ENCODE measurements around the gene ARHGEF3.

Gene ARHGEF3

GRCh38 chr3:56754741-56755417 lies 46.9 kb downstream of the ARHGEF3 start:
- Histone ChIP-seq H3K9me3 (ENCODE audit: control insufficient read depth in 2 of 2, low read length in 2 of 2) (no peaks in the 10 kb centered on the region), H3K36me3 (ENCODE audit: control insufficient read depth in 2 of 2, insufficient read depth in 2 of 2, low read length in 2 of 2) (peaks cover 0 to 5% of the 10 kb centered on the region in 2 donors), H3K27ac (ENCODE audit: low read length) (no peak overlapping the region), H3K4me1 (ENCODE audit: control insufficient read depth, insufficient read depth, low read length) (peaks cover 6% of the 10 kb centered on the region), H3K4me3 (ENCODE audit: low read length in 2 of 2) (peak overlapping the region in 1 of 2 donors; percentile 29), H3K27me3 (ENCODE audit: control insufficient read depth in 1 of 2, insufficient read depth in 2 of 2, low read length in 2 of 2) (no peaks in the 10 kb centered on the region), H3K9ac (ENCODE audit: low read length in 2 of 2) (no peak overlapping the region)

- H3K36me3 ChIP-seq (ENCODE audit: control insufficient read depth in 2 of 2, insufficient read depth in 2 of 2, low read length in 2 of 2) = peaks cover 0 to 5% of the 10 kb centered on the region in 2 donors
- peaks cover 6% of the 10 kb centered on the region for H3K4me1 ChIP-seq (ENCODE audit: control insufficient read depth, insufficient read depth, low read length)
- no peak overlapping the region for H3K4me3 ChIP-seq (ENCODE audit: low read length in 2 of 2)
- no peak overlapping the region for H3K9ac ChIP-seq (ENCODE audit: low read length in 2 of 2)
- H3K27me3 ChIP-seq (ENCODE audit: control insufficient read depth in 1 of 2, insufficient read depth in 2 of 2, low read length in 2 of 2) = no peaks in the 10 kb centered on the region
- no peaks in the 10 kb centered on the region for H3K9me3 ChIP-seq (ENCODE audit: control insufficient read depth in 2 of 2, low read length in 2 of 2)
- no peak overlapping the region for H3K27ac ChIP-seq (ENCODE audit: low read length)
These were observed 48.4 kb downstream of the ARHGEF3 start for GRCh38 chr3:56753206-56753820.

GRCh38 chr3:56751056-56751707 lies 50.6 kb downstream of the ARHGEF3 start:
- no peak overlapping the region for H3K27ac ChIP-seq (ENCODE audit: low read length)

GRCh38 chr3:56748663-56749231 lies 53.0 kb downstream of the ARHGEF3 start:
- H3K36me3 ChIP-seq (ENCODE audit: control insufficient read depth in 2 of 2, insufficient read depth in 2 of 2, low read length in 2 of 2) = peaks cover 10 to 14% of the 10 kb centered on the region in 2 donors
- no peaks in the 10 kb centered on the region for H3K27me3 ChIP-seq (ENCODE audit: control insufficient read depth in 1 of 2, insufficient read depth in 2 of 2, low read length in 2 of 2)
- no peaks in the 10 kb centered on the region for H3K4me1 ChIP-seq (ENCODE audit: control insufficient read depth, insufficient read depth, low read length)
- no peak overlapping the region for H3K27ac ChIP-seq (ENCODE audit: low read length)
- no peaks in the 10 kb centered on the region for H3K9me3 ChIP-seq (ENCODE audit: control insufficient read depth in 2 of 2, low read length in 2 of 2)
- H3K4me3 ChIP-seq (ENCODE audit: low read length in 2 of 2) = no peak overlapping the region
- H3K9ac ChIP-seq (ENCODE audit: low read length in 2 of 2) = no peak overlapping the region

More at GRCh38 chr3:56751056-56751707, 50.6 kb downstream of the ARHGEF3 start:
- no peaks in the 10 kb centered on the region for H3K27me3 ChIP-seq (ENCODE audit: control insufficient read depth in 1 of 2, insufficient read depth in 2 of 2, low read length in 2 of 2)
- peaks cover 5% of the 10 kb centered on the region for H3K4me1 ChIP-seq (ENCODE audit: control insufficient read depth, insufficient read depth, low read length)
- no peak overlapping the region for H3K9ac ChIP-seq (ENCODE audit: low read length in 2 of 2)
- H3K4me3 ChIP-seq (ENCODE audit: low read length in 2 of 2) = no peak overlapping the region
- H3K36me3 ChIP-seq (ENCODE audit: control insufficient read depth in 2 of 2, insufficient read depth in 2 of 2, low read length in 2 of 2) = peaks cover under 1 to 5% of the 10 kb centered on the region in 2 donors
- no peaks in the 10 kb centered on the region for H3K9me3 ChIP-seq (ENCODE audit: control insufficient read depth in 2 of 2, low read length in 2 of 2)

- H3K36me3 ChIP-seq (ENCODE audit: control insufficient read depth in 2 of 2, insufficient read depth in 2 of 2, low read length in 2 of 2) = peaks cover 10 to 14% of the 10 kb centered on the region in 2 donors
- H3K4me1 ChIP-seq (ENCODE audit: control insufficient read depth, insufficient read depth, low read length) = no peaks in the 10 kb centered on the region
- H3K9ac ChIP-seq (ENCODE audit: low read length in 2 of 2) = no peak overlapping the region
- no peaks in the 10 kb centered on the region for H3K9me3 ChIP-seq (ENCODE audit: control insufficient read depth in 2 of 2, low read length in 2 of 2)
- H3K4me3 ChIP-seq (ENCODE audit: low read length in 2 of 2) = no peak overlapping the region
- H3K27me3 ChIP-seq (ENCODE audit: control insufficient read depth in 1 of 2, insufficient read depth in 2 of 2, low read length in 2 of 2) = no peaks in the 10 kb centered on the region
- H3K27ac ChIP-seq (ENCODE audit: low read length) = no peak overlapping the region
These were observed 54.6 kb downstream of the ARHGEF3 start for GRCh38 chr3:56747150-56747549.

GRCh38 chr3:56744016-56744415 lies 57.7 kb downstream of the ARHGEF3 start:
- Histone ChIP-seq H3K4me1 (ENCODE audit: control insufficient read depth, insufficient read depth, low read length) (no peaks in the 10 kb centered on the region), H3K27ac (ENCODE audit: low read length) (no peak overlapping the region), H3K36me3 (ENCODE audit: control insufficient read depth in 2 of 2, insufficient read depth in 2 of 2, low read length in 2 of 2) (peaks cover 6 to 17% of the 10 kb centered on the region in 2 donors), H3K4me3 (ENCODE audit: low read length in 2 of 2) (no peak overlapping the region), H3K9me3 (ENCODE audit: control insufficient read depth in 2 of 2, low read length in 2 of 2) (no peaks in the 10 kb centered on the region), H3K9ac (ENCODE audit: low read length in 2 of 2) (no peak overlapping the region), H3K27me3 (ENCODE audit: control insufficient read depth in 1 of 2, insufficient read depth in 2 of 2, low read length in 2 of 2) (no peaks in the 10 kb centered on the region)

GRCh38 chr3:56742887-56743286 lies 58.9 kb downstream of the ARHGEF3 start:
- no peaks in the 10 kb centered on the region for H3K27me3 ChIP-seq (ENCODE audit: control insufficient read depth in 1 of 2, insufficient read depth in 2 of 2, low read length in 2 of 2)
- H3K9me3 ChIP-seq (ENCODE audit: control insufficient read depth in 2 of 2, low read length in 2 of 2) = no peaks in the 10 kb centered on the region
- peaks cover 6 to 17% of the 10 kb centered on the region in 2 donors for H3K36me3 ChIP-seq (ENCODE audit: control insufficient read depth in 2 of 2, insufficient read depth in 2 of 2, low read length in 2 of 2)
- H3K9ac ChIP-seq (ENCODE audit: low read length in 2 of 2) = no peak overlapping the region
- H3K4me3 ChIP-seq (ENCODE audit: low read length in 2 of 2) = no peak overlapping the region
- no peak overlapping the region for H3K27ac ChIP-seq (ENCODE audit: low read length)
- no peaks in the 10 kb centered on the region for H3K4me1 ChIP-seq (ENCODE audit: control insufficient read depth, insufficient read depth, low read length)

GRCh38 chr3:56739036-56739435 lies 62.7 kb downstream of the ARHGEF3 start:
- peaks cover 4 to 5% of the 10 kb centered on the region in 2 donors for H3K36me3 ChIP-seq (ENCODE audit: control insufficient read depth in 2 of 2, insufficient read depth in 2 of 2, low read length in 2 of 2)

GRCh38 chr3:56737006-56737405 lies 64.7 kb downstream of the ARHGEF3 start:
- Histone ChIP-seq H3K27me3 (ENCODE audit: control insufficient read depth in 1 of 2, insufficient read depth in 2 of 2, low read length in 2 of 2) (no peaks in the 10 kb centered on the region), H3K9ac (ENCODE audit: low read length in 2 of 2) (no peak overlapping the region), H3K4me3 (ENCODE audit: low read length in 2 of 2) (no peak overlapping the region), H3K27ac (ENCODE audit: low read length) (no peak overlapping the region), H3K9me3 (ENCODE audit: control insufficient read depth in 2 of 2, low read length in 2 of 2) (no peaks in the 10 kb centered on the region), H3K4me1 (ENCODE audit: control insufficient read depth, insufficient read depth, low read length) (no peaks in the 10 kb centered on the region), H3K36me3 (ENCODE audit: control insufficient read depth in 2 of 2, insufficient read depth in 2 of 2, low read length in 2 of 2) (peaks cover 4 to 6% of the 10 kb centered on the region in 2 donors)

More at GRCh38 chr3:56739036-56739435, 62.7 kb downstream of the ARHGEF3 start:
- no peaks in the 10 kb centered on the region for H3K27me3 ChIP-seq (ENCODE audit: control insufficient read depth in 1 of 2, insufficient read depth in 2 of 2, low read length in 2 of 2)
- no peaks in the 10 kb centered on the region for H3K9me3 ChIP-seq (ENCODE audit: control insufficient read depth in 2 of 2, low read length in 2 of 2)
- H3K4me1 ChIP-seq (ENCODE audit: control insufficient read depth, insufficient read depth, low read length) = no peaks in the 10 kb centered on the region
- no peak overlapping the region for H3K9ac ChIP-seq (ENCODE audit: low read length in 2 of 2)
- H3K27ac ChIP-seq (ENCODE audit: low read length) = no peak overlapping the region
- no peak overlapping the region for H3K4me3 ChIP-seq (ENCODE audit: low read length in 2 of 2)

GRCh38 chr3:56732109-56732508 lies 69.6 kb downstream of the ARHGEF3 start:
- Histone ChIP-seq H3K27me3 (ENCODE audit: control insufficient read depth in 1 of 2, insufficient read depth in 2 of 2, low read length in 2 of 2) (no peaks in the 10 kb centered on the region), H3K36me3 (ENCODE audit: control insufficient read depth in 2 of 2, insufficient read depth in 2 of 2, low read length in 2 of 2) (peaks cover 18 to 22% of the 10 kb centered on the region in 2 donors), H3K27ac (ENCODE audit: low read length) (no peak overlapping the region), H3K4me1 (ENCODE audit: control insufficient read depth, insufficient read depth, low read length) (no peaks in the 10 kb centered on the region), H3K9me3 (ENCODE audit: control insufficient read depth in 2 of 2, low read length in 2 of 2) (no peaks in the 10 kb centered on the region), H3K4me3 (ENCODE audit: low read length in 2 of 2) (no peak overlapping the region), H3K9ac (ENCODE audit: low read length in 2 of 2) (no peak overlapping the region)
